ENCODE measurements around the gene ADARB1.

The ADARB1 gene

GRCh38 chr21:45055861-45056260, 18.5 kb upstream of the ADARB1 start:
- DNase-seq, result no peak

GRCh38 chr21:45056296-45056904, 18.0 kb upstream of the ADARB1 start:
- DNase-seq, result no peak

- DNase-seq, result no peak
Measured at GRCh38 chr21:45056917-45057560, 17.3 kb upstream of the ADARB1 start.

- DNase-seq, result no peak
Measured at GRCh38 chr21:45057886-45058285, 16.5 kb upstream of the ADARB1 start.

- DNase-seq, result no peak
Measured at GRCh38 chr21:45059121-45059520, 15.3 kb upstream of the ADARB1 start.

- DNase-seq, result no peak
Measured at GRCh38 chr21:45060089-45060488, 14.3 kb upstream of the ADARB1 start.

GRCh38 chr21:45060675-45061311, 13.6 kb upstream of the ADARB1 start:
- DNase-seq, result no peak

- no peak for DNase-seq
Measured at GRCh38 chr21:45064091-45064490, 10.3 kb upstream of the ADARB1 start.

GRCh38 chr21:45064618-45065399, 9.6 kb upstream of the ADARB1 start:
- no peak for DNase-seq

GRCh38 chr21:45067462-45068285, 6.7 kb upstream of the ADARB1 start:
- DNase-seq, result no peak

- no peak for DNase-seq
Measured at GRCh38 chr21:45069085-45069484, 5.3 kb upstream of the ADARB1 start.

GRCh38 chr21:45069711-45070110, 4.7 kb upstream of the ADARB1 start:
- no peak for DNase-seq

- no peak for DNase-seq
Measured at GRCh38 chr21:45071078-45071873, 3.1 kb upstream of the ADARB1 start.

GRCh38 chr21:45071874-45072737, 2.3 kb upstream of the ADARB1 start:
- DNase-seq, result no peak

GRCh38 chr21:45072738-45073300, 1.6 kb upstream of the ADARB1 start:
- DNase-seq, result no peak

- no peak for DNase-seq
Measured at GRCh38 chr21:45073301-45074047, 906 bp upstream of the ADARB1 start.

- peak in 1 of 2 donors; percentile 4 for DNase-seq
Measured at GRCh38 chr21:45074818-45075595, 627 bp downstream of the ADARB1 start.

- DNase-seq, result no peak
Measured at GRCh38 chr21:45075596-45076244, 1.3 kb downstream of the ADARB1 start.

Measured in inflammatory macrophage treated with lipopolysaccharide for 1 hour (primary cell).